Large intestine (tissue), 3 donors: ENCODE measurements around the gene TCP10L. TPM values are rescaled to one million over a fixed set of nuclear protein-coding genes. Genes with fewer than 3 reads are reported as not detected.

Experiments used
- DNase-seq, 2 donors: peaks; one replicate each; pipeline versions ENCODE4 v3.0.0 to v3.0.0-alpha.2; 2013
- H3K27ac ChIP-seq: one replicate; pipeline ENCODE4 v1.5.1; 2013; ENCODE audit warnings: low read length
- H3K27me3 ChIP-seq: 2 replicates; pipeline ENCODE4 v1.6.1; 2013; ENCODE audit warnings: low read length; ENCODE audit not compliant: control insufficient read depth, insufficient read depth
- H3K36me3 ChIP-seq: 2 replicates; pipeline ENCODE4 v1.6.1; 2013; ENCODE audit warnings: low read length; ENCODE audit not compliant: control insufficient read depth, insufficient read depth
- H3K4me1 ChIP-seq: one replicate; pipeline ENCODE4 v1.6.1; 2013; ENCODE audit warnings: low read length; ENCODE audit not compliant: control insufficient read depth, insufficient read depth
- H3K4me3 ChIP-seq: one replicate; pipeline ENCODE4 v1.5.1; 2013; ENCODE audit warnings: low read length
- H3K9me3 ChIP-seq: one replicate; pipeline ENCODE4 v1.6.1; 2013; ENCODE audit warnings: mild to moderate bottlenecking, low read depth, low read length, moderate library complexity; ENCODE audit not compliant: control insufficient read depth
- WGBS: methylation state at CpG from one replicate; pipeline ENCODE4 v1.1.5; 2013; ENCODE audit warnings: low lambda C conversion rate; ENCODE audit not compliant: insufficient coverage; 5-methylcytosine and 5-hydroxymethylcytosine counted together
- polyA plus RNA-seq: library from polyadenylated mRNA; unstranded; fragments of 120-200 nt; gene quantifications from one replicate; pipeline ENCODE4 v1.2.1, GENCODE V29; 2013

TCP10L gene
- polyA plus RNA-seq, 1 donor, result 0.70 TPM

GRCh38 chr21:32523988-32524719 lies 61.2 kb downstream of the TCP10L start:
- Histone ChIP-seq H3K4me3 (no peak overlapping the region), H3K9me3 (peaks cover 6% of the 10 kb centered on the region), H3K36me3 (no peaks in the 10 kb centered on the region), H3K4me1 (no peaks in the 10 kb centered on the region), H3K27me3 (no peaks in the 10 kb centered on the region), H3K27ac (no peak overlapping the region)
- 33% methylated on average over 1 of the region's 8 CpGs for WGBS
- DNase-seq, result no peak

Other genes with a start within 250 kb of the TCP10L start
- 9.0 TPM for gene URB1, start 192.5 kb downstream of the TCP10L start, polyA plus RNA-seq
- 2.0 TPM for gene EVA1C, start 172.8 kb downstream of the TCP10L start, polyA plus RNA-seq
- 46.8 TPM for gene CFAP298, start 26.9 kb upstream of the TCP10L start, polyA plus RNA-seq
- 11.8 TPM for gene SYNJ1, start 142.5 kb upstream of the TCP10L start, polyA plus RNA-seq
- gene PAXBP1, start 186.2 kb upstream of the TCP10L start, polyA plus RNA-seq, result 56.3 TPM